NCI-H2081 (cell line): Measurements from ENCODE around the gene KCNQ1.

ENCODE experiments used
- DNase-seq, 2 experiments: peaks; one replicate each; lab custom pipeline; 2025; lab: John Stamatoyannopoulos, UW

Gene KCNQ1

GRCh38 chr11:2443881-2444820, 657 bp upstream of the KCNQ1 start, which contains the start of gene TRPM5:
Gene TRPM5, minus strand, starts transcription at chr11:2444514. Its CDS starts 21,478 bp downstream, at chr11:2423036.
- DNase-seq = no peak

DNA sequence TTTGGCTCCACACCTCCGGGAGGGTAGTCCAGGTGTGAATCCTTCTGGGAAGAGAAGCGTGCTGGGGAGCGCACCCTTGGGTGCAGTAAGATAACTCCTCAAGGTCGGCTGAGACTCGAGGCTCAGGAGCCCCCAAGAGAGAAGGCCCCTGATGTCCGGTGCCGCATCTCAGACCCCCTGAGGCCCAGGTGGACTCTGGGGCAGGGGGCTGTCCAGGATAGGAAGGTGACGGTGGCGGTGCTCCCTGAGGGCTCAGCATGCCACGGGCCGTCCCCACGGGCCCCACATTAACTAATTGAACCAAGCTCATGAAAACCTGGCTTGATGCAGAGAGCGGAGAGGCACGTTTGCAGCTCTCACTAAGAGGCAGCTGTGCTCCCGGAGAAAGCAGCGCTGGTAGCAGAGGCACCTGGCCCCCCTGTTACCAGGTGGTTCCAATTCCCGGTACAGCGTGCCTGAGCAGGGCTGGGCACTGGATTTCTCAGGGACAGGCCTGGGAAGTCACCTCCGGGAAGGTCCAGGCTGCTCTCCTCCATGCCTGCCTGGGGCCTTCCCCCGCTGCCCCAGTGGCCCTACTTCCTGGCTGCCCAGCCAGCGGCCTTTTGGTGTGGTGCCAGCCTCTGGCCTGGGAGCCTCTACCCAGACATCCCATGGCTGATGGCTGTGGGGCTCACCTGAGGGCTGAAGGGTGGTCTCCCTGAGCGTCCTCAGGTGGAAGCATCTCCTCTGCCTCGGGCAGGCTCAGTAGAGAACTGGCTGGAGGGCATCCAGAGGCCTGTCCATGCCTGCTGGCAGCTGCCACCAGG, 1.1 kb downstream of the KCNQ1 start:
- no peak for DNase-seq

DNA sequence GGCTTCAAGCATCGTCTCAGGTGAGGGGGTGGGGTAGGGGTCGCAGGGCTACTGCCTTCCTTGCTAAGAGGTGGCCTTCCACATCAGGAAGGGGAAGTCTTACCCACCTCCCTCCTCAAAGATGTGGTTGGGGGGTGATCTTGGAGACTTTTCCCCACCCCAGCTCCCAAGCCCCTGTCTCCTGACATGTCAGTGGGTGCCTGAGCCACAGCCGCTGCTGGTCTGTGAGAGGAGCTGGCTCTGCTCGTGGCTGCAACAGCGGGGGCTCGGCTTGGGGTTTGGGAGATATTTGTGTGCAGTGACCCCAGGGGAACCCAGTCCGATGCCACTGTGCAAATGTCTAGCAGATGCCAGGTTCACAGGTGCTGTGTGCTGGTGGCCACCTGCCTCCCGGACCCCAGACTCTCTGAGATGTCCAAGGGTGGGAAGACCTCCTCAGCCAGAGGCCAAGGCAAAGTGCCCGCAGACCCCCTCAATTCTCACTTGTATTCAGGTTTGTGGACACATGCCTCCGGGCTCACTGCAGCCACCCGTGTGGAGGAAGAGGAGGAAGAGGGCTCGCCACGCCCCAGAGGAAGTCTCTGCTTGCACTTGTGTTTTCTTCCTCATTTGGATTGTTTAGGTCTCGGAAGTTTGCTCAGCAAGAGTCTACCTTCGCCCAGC, 1.9 kb downstream of the KCNQ1 start:
- no peak for DNase-seq

DNA sequence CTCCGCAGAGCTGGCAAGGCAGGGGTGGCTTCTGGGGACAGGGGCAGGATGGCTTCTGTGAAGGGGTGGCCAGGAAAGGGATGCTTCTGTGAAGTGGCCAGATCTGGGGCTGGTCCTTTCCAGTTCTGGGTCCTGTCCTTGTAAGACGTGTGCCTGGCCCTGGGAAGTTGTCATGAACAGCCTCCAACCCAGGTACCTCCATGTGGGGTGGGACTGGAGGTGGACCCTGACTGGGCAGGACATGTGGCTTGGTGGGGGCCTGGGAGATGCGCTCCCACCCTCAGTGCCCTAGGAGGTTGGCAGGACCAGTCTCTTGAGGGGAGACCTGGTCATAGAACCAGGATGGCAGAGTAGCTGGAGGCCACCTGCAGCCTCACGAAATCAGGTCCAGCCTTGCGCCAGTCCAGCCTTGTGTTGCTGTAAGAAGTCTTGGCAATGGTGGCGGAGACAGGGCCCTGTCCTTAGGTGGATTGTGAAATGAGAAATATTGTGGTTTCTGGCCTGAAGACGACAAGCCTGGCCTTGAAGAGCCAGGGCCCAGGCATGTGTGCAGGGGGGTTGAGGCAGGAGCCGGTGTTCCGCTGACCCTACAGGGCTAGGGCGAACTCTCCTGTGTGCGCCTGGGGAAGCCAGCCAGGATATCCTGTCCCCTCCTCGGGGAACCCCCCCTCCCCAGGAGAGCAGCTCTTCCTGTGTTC, 2.6 kb downstream of the KCNQ1 start:
- no peak for DNase-seq

DNA sequence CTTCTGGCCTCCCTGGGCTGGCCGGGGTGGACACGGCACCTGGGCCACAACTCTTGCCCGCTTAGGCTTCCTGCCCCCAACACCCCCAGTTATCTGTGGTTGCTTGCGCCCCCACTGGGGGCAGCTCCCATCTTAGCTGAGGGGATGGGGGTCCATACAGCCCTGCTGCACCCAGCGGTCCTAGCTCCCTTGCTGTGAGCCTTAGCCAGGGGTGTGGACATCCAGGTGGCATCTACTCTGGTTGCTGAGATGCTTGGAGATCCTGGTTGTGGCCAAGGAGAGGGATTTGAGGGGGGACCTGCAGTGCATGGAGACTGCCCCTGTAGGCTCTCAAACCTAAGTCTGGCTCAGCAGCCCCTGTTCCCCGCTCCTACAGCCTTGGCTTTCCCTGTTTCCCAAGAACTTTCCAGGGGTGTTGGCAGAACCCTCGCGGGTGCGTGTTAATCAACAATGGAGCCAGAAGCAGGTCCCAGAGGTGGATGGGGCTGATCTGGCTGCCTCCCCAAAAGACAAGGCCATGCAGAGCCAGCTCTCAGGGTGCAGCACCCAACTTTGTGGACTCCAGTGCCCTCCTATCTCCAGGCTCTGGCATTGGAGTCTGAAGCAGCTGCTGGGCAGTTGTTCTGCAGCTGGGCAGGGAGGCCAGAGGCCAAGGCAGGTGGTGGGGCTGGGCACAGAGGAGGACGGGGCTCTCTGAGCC, 3.3 kb downstream of the KCNQ1 start:
- DNase-seq = no peak

- no peak for DNase-seq
These were observed 4.1 kb downstream of the KCNQ1 start for GRCh38 chr11:2448661-2449547.

- DNase-seq = no peak
These were observed 4.9 kb downstream of the KCNQ1 start for GRCh38 chr11:2449548-2450320.

- DNase-seq = no peak
These were observed 5.7 kb downstream of the KCNQ1 start for GRCh38 chr11:2450321-2451041.

DNA sequence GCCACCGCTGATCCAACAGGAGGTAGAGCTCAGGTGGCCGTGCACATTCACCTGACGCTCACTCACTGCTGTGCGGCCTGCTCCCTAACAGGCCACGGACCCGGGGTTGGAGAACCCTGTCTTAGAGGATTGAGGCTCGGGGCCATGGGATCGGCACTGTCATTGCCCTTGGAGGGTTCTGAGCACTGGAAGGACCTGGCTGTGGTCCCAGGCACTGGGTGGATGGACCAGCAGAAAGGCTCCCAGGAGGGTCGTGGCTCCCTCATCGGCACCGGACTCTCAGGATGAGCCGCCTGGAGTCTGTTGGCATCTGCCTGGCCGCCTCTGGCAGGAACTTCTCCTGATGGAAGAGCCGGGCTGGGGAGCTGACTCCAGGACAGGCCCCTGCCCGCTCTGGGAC, 6.5 kb downstream of the KCNQ1 start:
- DNase-seq = no peak

GRCh38 chr11:2451916-2452315, 7.1 kb downstream of the KCNQ1 start:
- DNase-seq = no peak

DNA sequence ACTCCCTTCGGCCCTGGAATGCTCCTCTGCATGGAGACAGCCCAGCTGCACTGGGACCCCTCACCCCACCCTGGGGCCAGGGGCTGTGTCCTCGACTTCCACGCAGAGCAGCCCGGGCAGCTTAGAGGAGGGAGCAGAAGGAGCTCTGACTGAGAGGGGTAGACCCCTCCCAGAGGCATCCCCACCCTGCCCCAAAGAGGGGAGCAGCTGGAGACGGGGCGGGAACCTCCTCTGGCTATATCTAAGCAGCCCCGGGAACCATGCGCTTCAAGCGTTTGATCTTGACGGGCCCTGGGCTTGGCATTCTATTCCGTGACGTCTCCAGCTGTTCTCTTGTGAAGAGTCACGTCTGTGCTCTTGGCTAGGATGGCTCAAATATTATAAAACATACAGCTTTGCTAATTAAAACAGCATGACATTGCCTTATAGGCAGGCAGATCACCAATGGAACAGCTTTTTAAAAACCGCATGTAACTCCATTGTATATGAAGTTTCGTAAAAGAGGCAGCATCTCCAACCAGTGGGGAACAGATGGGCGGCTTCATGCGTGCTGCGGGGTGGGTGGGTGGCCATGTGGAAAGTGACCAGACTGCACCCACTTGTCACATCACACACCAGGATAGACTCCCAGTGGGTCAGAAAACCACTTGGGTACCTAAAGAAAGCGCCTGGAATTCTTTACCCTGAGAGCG, 7.7 kb downstream of the KCNQ1 start:
- no peak for DNase-seq

DNA sequence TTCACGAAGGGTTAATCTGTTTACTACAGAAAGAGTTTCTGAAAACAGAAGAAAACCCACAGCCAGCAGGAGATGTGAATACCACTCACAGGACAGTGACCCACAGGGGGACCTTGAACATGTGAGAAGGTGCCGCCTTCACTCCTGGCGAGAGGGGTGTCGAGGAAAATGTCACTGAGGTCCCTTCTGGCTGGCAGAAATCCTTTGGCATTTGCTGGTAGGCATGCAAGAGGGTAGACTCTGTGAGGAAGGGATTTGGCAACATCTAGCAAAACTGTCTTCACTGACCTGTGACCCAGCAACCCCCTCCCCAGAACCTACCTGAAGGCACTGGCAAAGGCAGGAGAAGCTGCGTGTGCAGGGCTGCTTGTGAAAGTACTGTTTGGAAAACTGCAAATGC, 8.6 kb downstream of the KCNQ1 start:
- no peak for DNase-seq

- no peak for DNase-seq
These were observed 13.5 kb downstream of the KCNQ1 start for GRCh38 chr11:2458321-2458720.

DNA sequence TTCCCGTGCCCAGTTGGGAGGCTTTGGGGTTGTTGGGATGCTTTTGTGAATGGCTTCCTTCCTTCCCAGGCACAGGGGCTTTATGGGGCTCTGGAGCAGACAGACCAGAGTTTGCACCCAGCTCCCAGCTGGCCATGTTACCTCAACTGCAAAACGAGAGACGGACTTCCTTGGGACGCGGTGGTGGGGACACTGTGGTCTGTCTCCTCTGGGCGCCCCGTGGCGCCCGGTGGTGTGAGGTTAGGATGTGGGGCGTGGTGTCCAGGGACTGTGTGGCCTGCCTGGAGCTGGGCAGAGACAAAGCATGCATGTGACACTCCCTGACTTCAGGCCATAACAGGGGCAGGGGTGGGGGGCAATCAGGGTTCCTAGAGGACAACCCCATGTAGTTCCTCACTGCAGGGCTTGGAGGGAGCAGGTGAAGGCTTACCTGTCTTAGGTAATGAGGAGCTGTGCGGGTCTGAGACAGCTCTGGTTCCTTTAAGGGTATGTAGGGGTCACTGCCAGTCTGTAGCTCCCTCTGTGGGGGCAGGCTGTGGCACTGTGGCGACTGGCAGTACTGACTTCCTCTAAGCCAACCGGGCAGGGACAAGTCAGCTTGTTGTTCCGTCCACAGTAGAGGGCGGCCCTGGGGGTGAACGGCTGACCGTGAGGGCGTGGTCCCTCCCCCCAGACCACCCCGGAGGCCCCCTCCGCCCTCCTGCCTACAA, 14.4 kb downstream of the KCNQ1 start:
- no peak for DNase-seq

GRCh38 chr11:2459796-2460531, 15.2 kb downstream of the KCNQ1 start:
- no peak for DNase-seq

- no peak for DNase-seq
These were observed 15.9 kb downstream of the KCNQ1 start for GRCh38 chr11:2460540-2461252.
